HTR-8/SVneo (cell line): ENCODE measurements around the gene EOLA1.
"Not testable (repeated sequence)": the region's sequence is repeated elsewhere in the genome, so short reads cannot be mapped to it uniquely, and the experiment has no call there.

ENCODE experiments used
- DNase-seq: peaks from one replicate; pipeline ENCODE4 v3.0.0; 2011; ENCODE audit warnings: low spot score, mixed read lengths; ENCODE audit not compliant: insufficient read length
- FAIRE-seq: peaks from 2 replicates; lab custom pipeline; 2011; peaks lifted over from hg19 to GRCh38; lab: Jason Lieb, UNC

EOLA1 gene

DNA sequence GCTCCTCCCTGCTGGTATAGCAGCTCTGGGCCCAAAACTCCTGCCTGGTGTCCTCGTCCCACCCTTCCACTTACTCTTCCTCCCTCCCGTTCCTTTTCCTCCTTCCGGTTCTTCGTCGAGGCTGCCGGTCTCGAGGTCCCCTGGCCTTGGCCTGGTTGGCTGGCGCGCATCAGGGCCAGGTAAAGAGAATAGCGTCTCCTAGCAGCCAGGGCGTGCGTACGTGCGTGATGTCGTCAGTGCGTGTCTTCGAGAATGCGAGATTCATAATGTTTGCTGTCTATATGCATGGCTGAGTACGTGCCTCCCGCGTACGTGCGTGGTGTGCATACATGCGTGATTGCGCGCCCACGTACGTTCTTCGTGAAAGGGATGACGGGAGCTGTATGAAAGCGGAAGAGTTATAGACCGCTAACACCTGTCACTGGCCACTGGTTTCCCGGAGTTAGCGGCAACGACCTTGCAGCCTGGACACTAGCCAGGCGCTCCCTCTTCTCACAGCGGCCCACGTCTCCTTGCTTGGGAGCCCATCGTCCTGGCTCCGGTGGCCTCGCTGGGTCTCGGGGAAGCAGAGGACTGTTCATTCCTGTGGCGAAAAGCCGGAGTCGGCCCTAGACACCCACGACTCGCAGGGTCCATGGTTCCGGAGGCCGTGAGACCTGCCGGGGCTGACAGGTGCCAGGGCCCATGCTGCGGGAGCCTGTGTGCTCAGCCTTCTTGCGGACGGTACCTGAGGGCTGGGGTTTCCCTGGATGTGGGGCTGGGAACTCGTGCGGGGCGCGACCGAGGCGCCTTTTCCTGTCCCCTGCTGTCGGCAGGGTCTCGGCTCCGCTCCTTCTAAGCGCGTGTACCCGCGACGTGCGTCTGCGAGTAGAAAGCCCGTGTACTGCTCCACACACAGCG is at the start of gene EOLA1:
EOLA1 (plus strand) TSS at position 392 of the 900 bp plus-strand sequence. CDS start 4,619 bp downstream, outside the sequence.
- DNase-seq: peak; percentile 41
- FAIRE-seq: peak; percentile 26

DNA sequence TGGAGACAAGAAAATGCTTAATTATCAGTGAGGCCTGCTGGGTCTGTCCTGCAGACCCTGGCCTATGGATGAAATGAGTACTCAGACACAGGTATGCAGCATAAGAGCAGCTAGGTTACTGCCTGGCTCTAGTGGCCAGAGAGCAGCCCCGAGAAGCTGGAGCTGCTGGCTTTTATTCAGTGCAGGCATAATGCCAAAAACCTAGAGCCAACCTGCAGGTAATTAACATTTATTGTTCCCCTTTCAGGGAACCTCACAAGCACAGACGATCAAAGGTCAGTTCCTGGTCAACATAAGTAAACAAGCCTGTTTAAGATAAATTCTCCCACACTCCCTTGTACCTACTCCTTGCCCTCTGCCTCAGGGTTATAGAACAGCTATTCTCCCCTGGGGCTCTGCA is 49.0 kb upstream of the EOLA1 start:
- FAIRE-seq: no peak

DNA sequence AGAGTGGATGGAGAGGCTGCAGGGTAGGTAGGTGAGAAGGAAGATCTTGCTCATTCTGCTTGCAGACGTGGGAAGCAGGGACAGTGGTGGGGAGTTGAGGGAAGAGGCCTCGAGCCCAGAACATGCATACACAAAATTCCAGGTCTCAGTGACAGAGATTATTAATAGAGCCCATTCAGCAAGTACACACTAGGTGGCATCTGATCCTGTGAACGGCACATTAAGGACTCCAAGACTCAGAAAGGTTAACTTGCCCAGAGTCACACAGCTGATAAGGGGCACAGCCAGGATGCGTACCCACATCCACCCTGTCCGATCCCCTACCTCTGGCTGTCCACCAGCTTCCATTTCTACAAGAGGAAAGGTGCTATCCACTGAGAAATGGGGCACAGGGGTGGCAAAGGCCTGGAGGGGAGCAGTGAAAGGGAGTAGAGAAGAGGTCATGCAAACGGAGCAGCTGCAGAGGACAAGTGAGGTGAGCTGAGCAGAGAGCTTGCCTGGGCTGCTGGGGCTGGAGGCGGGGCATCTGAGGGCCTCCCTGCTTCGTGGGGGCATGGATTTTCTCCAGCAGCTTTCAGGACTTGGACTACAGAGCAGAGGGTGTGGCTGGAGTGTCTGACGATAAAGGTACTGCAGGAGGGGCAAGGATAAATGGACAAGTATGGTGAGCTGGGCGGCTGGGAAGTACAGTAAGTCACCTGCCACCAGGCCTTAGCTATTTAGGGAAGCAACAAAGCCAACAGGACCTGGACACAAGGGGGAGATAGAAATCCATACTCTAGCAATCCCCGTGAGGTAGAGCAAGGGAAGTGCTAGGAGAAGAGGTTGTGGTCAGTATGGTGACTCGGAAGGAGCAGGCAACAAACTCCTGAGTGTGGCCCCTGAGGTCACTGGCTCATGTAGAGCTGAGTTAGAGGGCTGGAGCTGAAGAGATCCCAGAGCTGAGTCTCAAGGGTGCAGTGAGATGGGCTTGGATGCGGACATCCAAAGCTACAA is 46.9 kb upstream of the EOLA1 start:
- DNase-seq (no peak), FAIRE-seq (no peak)

More for the DNA sequence above, 49.0 kb upstream of the EOLA1 start:
- DNase-seq: no peak

DNA sequence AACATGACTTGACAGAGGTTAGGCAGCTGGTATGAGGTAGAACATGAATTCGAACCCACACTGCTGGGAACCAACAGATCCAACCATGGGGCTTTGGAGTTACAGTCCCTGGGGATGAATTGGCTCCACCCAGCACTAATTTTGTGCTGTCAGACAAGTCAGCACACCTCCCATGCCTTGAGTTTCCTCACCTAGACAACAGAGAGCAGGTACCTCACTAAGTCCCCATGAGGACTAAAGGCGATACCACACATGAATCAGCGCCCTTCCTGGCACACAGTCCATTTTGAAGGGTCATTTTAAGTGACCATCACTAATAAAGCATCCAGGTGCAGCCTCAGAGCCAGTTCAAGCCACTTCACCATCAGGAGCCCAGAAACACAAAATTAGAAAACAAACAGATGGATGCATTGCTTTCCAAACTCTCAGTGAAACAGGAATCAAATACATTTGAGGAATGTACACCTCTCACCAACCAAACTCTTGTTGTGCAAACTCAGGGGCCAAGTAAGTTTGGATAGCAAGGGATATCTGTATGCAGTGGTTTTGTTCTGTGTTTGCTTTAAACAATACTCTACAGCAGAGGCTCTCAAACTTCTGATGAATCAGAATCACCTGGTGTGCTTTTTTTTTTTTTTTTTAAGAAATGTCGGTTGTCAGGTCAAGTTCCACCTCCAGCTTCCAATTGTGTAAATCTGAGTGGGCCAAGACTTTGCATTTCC is 45.8 kb upstream of the EOLA1 start:
- no peak for FAIRE-seq
- DNase-seq: no peak

DNA sequence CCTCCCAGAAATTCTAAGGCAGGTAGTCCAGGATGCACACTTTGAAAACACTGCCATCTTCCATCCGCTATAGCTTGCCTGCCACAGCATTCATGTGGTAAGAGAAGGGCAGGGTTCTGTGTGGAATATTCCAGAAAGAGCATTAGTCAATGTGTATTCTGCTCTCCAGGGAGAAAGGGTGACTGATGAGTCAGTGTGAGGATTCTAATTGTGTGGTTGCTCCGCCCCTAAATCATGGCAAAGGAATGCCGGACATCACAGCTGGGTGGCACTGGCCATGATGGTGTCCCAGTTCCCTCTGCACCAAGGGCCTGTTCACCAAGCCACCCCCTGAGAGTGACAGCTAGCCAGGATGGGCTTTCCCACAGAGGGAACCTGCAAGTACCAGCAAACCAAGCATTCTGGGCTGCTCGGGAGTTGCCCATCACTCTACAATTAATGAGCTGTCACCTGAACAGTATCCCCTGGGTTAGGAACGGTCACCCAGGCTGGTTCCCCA is 45.2 kb upstream of the EOLA1 start:
- no peak for DNase-seq
- no peak for FAIRE-seq

DNA sequence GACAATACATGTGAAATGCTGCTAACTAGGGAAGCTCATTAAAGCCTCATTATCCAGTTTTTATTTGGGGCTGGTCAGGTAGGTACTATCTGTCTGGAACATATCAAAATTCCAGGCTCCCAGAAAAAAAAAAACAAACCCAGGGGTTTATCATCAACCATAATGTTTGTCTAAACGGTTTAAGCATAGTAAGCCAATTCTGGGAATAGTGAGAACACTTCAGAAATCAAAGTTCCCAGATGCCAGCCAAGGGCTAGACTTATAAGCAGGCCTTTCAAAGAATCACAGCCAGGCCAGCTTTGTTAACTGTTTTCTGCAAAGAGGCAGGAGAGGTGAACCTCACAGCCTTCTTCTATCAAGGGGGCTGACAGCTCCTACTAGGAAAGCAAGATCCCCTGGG is 43.8 kb upstream of the EOLA1 start:
- FAIRE-seq: no peak
- no peak for DNase-seq

DNA sequence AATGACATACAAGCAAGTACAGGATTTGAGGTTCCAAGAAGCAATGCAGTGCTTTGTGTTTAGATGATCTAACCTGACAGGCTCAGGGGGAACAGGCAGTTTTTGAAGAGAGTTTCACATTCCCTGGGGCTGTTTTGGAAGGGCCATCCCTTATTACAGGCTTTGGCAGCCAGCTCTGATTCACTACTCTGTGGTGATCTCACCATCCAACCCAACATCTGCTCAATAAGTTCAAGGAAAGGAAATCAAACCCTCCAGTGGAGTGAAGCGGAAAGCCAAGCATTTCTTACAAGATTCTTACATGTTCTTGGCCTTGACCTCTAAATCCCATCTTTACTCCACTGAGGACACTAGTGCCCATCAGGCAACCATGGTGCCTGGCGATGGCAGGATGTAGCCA is 43.2 kb upstream of the EOLA1 start:
- DNase-seq (no peak), FAIRE-seq (no peak)

DNA sequence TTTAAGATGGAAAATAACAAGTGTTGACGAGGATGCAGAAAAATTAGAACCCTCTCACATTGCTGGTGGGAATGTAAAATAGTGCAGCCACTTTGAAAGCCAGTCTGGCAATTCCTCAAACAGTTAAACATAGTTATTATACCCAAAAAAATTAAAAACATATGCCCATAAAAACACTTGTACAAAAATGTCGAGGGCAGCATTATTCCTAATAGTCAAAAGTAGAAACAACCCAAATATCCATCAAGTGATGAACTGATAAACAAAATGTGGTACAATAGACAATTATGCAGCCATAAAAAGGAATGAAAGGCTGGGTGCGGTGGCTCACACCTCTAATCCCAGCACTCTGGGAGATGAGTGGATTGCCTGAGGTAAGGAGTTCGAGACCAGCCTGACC is 42.0 kb upstream of the EOLA1 start:
- DNase-seq (no peak), FAIRE-seq (no peak)

DNA sequence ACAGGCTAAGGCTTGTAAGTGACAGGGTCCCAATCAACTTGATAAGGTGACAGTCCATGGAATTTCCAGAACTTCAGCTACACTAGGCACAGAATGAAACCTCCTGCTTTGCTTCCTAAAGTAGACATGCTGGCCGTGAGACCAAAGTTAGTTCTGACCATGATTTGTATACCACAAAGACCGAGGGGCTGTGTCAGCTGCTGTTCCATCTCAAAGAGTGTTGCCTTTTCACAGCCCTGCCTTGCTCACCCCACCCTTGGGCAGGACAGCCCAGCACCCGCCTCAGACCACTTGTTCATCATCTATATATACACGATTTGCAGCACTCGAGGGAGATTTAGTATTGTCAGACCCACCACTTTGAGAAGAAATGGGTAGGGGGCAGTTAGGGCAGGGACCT is 41.0 kb upstream of the EOLA1 start:
- no peak for FAIRE-seq

DNA sequence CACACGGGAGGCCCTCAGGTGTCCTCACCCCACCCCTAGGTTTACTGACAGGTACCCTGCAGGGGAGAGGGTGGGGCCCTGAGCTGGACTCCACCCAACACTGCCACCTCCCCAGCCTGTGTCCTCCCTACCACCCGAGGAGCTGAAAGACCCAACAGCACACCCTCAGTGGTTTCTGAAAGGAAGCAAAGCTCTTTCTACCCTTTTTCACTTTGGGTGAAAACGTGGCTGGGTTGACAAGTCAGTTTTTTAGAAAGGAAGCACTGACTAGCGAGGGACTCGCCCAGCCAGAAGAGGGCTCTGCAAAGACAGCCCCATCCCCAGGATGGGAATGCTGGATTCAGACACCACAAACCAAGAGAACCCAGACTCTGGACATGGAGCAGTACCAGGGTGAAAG is 37.9 kb upstream of the EOLA1 start:
- not testable (repeated sequence) for DNase-seq, FAIRE-seq

More for the DNA sequence above, 41.0 kb upstream of the EOLA1 start:
- no peak for DNase-seq

DNA sequence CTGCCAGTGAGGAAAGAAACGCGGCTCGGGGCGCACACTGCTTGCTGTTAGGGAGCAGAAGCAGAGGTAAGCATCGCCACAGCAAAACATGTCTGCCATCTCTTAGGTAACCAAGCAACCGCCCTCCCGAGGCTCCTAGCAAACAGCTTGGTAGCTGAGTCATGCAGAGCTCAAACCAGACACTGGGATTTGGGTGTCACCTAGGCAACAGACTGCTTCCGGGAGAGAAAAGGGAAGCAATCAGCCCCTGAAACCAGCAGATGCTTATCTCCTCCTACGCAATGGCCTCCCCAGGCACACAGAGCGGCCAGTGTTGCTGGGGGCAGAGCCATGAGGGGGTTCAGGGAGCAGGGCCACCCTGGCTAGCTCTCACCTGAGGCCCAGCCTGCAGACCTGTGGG is 37.4 kb upstream of the EOLA1 start:
- FAIRE-seq, DNase-seq: not testable (repeated sequence)

DNA sequence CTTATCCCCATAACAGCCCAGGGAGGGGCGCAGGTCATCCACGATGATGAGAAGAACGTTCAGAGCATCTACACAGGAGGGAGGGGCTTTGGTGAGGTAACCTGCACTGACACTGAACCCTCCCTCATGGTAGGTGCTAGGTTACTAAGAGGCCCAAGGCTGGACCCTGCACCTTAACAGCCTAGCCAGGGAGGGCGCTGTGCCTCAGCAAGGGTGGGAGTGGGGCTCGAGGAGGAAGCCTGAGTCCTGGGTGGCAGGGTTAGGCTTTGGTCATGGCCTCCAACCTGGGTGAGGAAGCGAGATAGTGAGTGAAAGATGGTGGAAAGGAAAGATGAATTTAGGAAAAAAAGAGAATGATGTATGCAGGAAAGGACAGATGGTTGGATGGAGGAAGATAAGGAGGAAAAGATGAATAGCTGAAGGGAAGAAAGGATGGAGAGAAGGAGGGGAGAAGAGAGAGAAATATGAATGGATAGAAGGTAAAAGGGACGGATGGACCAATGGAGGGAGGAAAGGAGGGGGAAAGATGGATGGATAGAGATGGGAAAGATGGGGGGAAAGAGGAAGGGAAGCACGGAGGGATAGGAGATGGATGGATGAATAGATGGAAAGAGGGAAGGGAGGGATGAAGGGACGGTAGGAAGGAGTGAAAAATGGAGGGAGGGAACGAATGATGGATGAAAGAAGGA is 36.4 kb upstream of the EOLA1 start:
- no peak for DNase-seq
- no peak for FAIRE-seq

DNA sequence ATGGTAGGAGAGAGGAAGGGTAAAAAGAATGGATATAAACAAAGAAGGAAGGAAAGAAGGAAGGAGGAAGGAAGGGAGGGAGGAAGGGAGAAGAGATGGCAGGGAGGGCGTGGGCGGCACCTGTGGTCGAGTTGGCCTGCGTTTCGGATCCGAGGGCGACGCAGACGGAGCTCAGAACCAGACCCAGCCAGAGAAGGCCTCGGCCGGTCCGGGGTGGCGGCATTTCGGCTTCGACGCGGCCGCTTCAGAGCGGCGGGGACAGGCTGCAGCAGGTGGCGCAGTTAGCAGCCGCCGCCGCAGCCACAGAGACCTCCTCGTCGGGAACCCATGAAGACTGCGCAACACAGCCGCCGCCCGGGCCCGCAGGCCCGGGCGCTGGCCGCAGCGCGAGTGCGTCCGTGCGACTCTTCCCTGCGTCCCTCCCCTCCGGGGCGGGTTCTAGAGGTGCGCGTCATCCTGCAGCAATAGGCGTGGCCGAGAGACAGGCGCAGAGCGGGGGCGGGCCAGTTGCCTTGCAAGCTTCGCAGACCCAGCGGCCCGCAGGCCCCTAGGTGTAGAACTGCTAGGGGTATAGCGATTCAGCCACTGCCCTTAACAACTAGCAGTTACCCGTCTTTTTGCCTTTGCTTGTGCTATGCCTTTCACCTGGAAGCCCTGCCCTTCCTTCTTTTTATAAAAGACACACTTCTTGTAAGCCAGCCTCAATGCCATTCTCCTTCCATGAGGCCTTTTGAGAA is 35.7 kb upstream of the EOLA1 start, which contains the start of gene IDS:
IDS (minus strand) TSS at position 392 of the 737 bp plus-strand sequence; CDS start at position 223, 169 bp downstream.
- DNase-seq (peak; percentile 51), FAIRE-seq (no peak)

DNA sequence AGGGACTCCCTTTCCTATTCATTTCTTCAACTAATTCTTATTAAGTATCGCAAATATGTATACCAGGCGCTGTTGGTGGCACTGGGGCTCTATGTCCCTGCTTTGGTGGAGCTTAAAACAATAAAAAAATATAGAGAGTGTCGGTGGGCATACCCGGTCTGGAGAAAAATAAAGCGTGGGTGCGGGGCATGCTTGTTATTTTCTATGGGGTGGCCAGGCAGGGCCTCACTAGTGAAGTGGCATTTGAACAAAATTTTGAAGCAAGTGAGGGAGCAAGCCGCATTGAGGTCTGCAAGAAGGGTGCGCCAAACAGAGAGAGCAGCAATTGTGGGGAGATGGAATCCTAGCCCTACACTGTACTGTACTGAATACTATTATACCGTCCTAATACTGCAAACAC is 35.1 kb upstream of the EOLA1 start:
- FAIRE-seq: no peak
- DNase-seq: no peak

DNA sequence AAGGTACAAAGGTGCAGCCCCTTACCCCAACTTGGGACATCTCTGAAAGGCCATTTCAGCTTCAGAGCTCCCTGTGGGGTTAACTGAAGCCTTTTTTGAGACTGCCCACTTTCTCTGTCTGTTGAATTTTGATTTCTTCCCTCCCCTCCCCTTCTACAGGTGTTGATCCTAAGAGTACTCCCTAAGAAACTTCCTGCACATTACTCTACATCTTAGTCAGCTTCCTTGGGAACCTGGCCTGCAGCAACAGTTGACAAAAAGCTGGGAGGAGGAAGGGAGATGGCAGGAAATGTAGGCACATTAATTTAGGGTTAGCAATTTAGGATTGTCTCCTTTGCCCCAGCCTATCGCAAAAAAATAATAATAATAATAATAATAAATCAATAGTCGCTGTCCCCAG is 34.5 kb upstream of the EOLA1 start:
- DNase-seq: no peak
- no peak for FAIRE-seq

DNA sequence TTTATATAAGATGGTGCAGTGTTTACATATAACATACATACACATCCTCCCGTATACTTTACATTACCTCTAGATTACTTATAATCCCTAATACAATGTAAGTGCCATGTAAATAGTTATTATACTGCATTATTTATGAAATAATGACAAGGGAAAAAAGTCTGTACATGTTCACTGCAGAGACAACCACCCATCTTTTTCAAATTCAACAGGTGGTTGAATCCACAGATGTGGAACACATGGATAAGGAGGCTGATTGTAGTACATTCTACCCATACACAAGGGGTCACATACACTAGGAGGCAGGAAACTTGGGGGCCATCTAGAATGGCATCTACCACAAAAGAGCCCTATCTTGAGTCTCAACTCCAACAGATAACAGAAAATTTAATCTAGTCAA is 32.3 kb upstream of the EOLA1 start:
- DNase-seq: no peak
- no peak for FAIRE-seq

DNA sequence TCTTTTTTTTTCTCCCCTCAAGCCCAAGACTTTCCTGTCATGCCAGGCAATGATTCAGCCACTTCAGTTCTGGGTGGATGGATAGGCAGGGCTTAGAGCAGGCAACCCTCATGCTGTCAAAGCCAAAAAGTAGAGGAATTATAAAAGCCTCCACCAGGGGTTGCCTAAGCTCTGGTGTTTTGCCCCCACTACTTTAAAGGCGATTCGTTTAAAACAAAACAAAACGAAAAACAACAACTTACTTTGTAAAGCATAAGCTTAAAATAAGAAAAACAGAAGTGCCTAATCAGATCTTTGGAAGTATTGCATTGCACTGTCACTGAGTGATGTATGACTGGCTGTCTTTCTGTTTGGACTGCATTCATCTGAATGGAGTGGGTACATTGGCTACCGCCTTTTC is 30.4 kb upstream of the EOLA1 start:
- FAIRE-seq (no peak), DNase-seq (no peak)

DNA sequence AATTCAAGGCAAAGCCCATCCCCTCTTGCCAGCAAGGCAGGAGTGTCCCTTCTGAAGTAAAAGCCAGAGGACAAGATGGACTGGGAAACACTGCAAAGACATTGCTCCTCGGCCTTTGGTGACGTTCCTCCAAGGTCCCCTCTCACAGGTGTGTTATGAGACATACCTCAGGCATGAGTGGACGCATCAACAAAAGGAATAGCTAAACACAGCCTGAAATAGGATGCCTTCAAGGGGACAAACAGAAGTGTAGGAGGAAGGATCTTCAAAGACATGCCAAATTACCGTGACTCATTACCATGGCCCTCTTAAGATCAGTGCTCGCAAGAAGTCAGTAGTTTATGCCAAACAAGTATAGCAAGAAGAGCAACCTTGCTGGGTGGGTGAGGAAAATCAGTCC is 29.7 kb upstream of the EOLA1 start:
- DNase-seq (no peak), FAIRE-seq (no peak)
